GM12874 (cell line): Measurements from ENCODE around the gene MLPH.

Experiments
- TF ChIP-seq, protein P1 (sequence below): IDR thresholded peaks from 2 replicates; pipeline ENCODE4 v1.5.1; 2011; ENCODE audit warnings: low read depth, mild to moderate bottlenecking, control low read depth, low read length, moderate library complexity; ENCODE audit not compliant: insufficient read depth

MLPH gene

DNA sequence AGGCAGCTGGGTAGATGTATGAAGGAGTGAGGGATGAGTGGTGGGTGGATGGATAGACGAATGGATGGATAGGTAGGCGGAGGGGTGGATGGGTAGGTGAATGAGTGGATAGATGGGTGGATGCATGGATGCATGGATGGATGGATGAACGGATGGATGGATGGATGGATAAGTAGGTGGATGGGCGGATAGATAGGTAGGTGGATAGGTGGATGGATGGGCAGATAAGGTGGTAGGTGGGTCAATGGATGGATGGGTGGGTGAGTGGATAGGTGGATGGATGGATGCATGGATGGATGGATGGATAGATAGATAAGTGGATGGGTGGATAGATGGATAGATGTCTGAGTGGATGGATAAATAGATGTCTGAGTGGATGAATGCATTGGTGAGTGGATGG, 30.1 kb downstream of the MLPH start:
- TF ChIP-seq, protein P1, sequence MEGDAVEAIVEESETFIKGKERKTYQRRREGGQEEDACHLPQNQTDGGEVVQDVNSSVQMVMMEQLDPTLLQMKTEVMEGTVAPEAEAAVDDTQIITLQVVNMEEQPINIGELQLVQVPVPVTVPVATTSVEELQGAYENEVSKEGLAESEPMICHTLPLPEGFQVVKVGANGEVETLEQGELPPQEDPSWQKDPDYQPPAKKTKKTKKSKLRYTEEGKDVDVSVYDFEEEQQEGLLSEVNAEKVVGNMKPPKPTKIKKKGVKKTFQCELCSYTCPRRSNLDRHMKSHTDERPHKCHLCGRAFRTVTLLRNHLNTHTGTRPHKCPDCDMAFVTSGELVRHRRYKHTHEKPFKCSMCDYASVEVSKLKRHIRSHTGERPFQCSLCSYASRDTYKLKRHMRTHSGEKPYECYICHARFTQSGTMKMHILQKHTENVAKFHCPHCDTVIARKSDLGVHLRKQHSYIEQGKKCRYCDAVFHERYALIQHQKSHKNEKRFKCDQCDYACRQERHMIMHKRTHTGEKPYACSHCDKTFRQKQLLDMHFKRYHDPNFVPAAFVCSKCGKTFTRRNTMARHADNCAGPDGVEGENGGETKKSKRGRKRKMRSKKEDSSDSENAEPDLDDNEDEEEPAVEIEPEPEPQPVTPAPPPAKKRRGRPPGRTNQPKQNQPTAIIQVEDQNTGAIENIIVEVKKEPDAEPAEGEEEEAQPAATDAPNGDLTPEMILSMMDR, result no peak

DNA sequence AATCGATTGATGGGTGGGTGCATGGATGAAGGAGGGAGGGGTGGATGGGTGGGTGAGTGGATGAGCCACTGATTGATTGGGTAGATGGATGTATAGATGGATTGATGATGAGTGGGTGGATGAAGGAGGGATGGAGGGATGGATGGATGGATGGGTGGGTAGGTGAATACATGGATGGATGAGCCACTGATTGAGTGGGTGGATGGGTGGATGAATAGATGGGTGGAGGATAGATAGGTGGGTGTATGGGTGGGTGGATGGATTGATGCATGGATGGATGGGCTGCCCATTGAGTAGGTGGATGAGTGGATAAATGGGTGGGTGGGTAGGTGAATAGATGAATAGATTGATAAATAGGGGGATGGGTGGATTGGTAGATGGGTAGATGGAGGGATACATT, 30.9 kb downstream of the MLPH start:
- TF ChIP-seq, protein P1, result no peak

DNA sequence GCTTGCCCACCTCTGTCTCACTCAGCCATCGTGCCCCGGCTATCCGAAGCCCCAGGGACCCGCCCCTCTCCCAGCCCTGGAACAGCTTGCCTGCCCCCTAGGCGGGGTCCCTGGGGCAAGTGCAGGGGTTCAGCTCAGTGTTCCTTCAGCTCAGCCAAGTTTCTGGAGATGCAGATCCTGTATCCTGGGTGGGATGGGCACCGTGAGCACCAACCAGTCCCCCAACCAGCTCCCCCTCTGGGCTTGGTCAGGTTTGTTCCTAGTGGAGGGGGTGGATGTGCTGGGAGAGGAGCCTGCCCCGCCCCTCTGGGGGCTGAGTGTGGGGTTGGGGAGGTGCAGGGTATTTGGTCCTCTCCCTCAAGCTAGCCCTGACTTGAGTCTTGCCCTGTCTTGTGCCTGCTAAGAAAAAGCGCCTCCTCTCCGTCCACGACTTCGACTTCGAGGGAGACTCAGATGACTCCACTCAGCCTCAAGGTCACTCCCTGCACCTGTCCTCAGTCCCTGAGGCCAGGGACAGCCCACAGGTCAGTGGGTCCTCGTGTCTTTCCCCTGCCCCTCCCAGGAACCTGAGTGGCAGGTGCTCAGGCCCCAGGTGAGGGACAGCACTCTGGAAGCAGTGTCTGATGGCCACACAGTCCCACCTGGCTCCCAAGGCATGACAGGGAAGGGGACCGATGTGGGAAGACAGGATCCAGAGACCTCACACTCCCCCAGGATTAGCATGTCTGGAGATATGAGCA, 32.6 kb downstream of the MLPH start:
- TF ChIP-seq, protein P1, result no peak

DNA sequence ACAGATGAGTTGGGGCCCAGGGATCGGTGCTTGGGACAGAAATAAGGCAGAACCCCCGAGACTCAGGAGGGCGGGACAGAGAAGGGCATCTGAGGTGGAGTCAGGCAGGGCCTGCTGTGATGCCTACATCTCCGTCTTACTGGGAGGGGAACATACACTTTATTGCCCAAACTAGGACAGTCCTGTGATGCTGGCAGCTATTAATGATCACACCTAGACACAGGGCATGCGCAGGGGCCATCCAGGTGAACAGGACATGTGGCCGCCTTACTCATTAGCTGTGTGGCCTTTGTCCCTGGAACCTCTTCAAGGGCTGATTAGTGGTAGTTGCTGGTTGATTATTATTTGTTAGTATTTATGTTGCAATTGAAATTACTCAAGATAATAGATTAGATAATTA, 33.2 kb downstream of the MLPH start:
- TF ChIP-seq, protein P1, result no peak

DNA sequence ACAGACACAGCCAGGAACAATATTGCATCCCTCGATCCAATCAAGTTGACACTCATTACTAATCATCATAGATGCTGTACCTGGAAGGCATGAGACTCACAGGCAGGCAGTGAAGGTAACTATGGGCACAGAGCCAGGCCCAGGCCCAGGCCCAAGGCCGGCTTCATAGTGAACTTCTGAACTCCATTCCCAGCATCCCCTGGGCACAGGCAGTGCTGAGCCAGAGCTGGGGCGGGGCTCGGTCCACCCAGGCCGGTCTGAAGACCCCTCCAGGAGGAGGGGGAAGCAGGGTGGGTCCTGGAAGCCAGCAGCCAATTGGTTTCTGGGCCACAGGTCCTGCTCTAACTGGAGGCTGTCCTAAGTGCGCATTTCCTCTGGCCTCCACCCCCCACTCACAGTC, 37.6 kb downstream of the MLPH start:
- TF ChIP-seq, protein P1, result no peak

DNA sequence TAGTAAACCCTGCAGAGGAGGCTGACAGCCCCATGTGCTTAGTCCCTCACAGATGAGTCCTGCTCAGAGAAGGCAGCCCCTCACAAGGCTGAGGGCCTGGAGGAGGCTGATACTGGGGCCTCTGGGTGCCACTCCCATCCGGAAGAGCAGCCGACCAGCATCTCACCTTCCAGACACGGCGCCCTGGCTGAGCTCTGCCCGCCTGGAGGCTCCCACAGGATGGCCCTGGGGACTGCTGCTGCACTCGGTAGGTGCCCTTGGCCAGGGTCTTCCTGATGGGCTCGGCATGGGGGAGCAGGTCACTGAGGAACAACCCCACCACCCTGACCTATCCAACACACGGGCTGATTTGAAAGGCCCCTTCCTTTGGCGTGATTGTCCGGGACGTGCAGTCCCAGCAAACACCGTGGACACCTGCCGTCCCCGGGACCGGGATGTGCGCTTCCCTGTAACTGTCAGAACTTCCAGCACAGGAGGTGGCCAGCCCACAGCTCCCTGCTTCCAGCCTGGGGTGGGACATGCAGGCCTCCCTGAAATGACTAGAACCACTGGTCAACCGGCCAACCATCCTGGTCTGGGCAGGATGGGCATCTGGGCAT, 38.6 kb downstream of the MLPH start:
- TF ChIP-seq, protein P1, result no peak

DNA sequence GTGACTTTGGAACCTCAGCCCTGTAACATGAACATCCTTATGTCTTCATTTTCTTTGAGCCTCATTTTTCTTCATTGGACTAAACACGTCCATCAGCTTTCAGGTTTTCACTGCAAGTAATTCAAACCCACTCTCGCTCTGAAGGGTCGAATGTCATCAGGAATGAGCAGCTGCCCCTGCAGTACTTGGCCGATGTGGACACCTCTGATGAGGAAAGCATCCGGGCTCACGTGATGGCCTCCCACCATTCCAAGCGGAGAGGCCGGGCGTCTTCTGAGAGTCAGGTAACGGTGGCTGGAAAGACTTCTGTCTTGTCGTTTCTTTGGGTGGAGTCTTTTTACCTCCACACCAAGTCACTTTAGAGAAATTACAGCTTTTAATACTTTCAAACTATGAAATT, 40.2 kb downstream of the MLPH start:
- TF ChIP-seq, protein P1, result no peak
